Muscle of leg (tissue), 11 donors: ENCODE measurements around the gene PUSL1. TPM values are rescaled to one million over a fixed set of nuclear protein-coding genes. Genes with fewer than 3 reads are reported as not detected.

Experiments
- DNase-seq: peaks from one replicate; pipeline ENCODE4 v3.0.0; 2013
- H3K27ac ChIP-seq: one replicate; pipeline ENCODE4 v1.5.1; 2013; ENCODE audit warnings: mild to moderate bottlenecking, low read length, control low read depth
- H3K27me3 ChIP-seq: one replicate; pipeline ENCODE4 v1.6.1; 2013; ENCODE audit warnings: low read length; ENCODE audit not compliant: control insufficient read depth, insufficient read depth
- H3K36me3 ChIP-seq: one replicate; pipeline ENCODE4 v1.6.1; 2013; ENCODE audit warnings: low read length; ENCODE audit not compliant: control insufficient read depth, insufficient read depth
- H3K4me1 ChIP-seq: one replicate; pipeline ENCODE4 v1.6.1; 2013; ENCODE audit warnings: low read length; ENCODE audit not compliant: control insufficient read depth, insufficient read depth
- H3K4me3 ChIP-seq: one replicate; pipeline ENCODE4 v1.5.1; 2013; ENCODE audit warnings: low read length, control low read depth
- H3K9me3 ChIP-seq: replicated peaks from 2 replicates; pipeline ENCODE4 v1.6.1; 2013; ENCODE audit warnings: low read depth, low read length; ENCODE audit not compliant: control insufficient read depth
- WGBS: methylation state at CpG from one replicate; pipeline ENCODE4 v1.1.5; 2013; ENCODE audit warnings: missing lambda C conversion rate; ENCODE audit not compliant: insufficient coverage; 5-methylcytosine and 5-hydroxymethylcytosine counted together
- polyA plus RNA-seq, 8 donors: library from polyadenylated mRNA; unstranded; fragments of 120-200 nt; gene quantifications; one replicate each; pipeline versions ENCODE4 v1.2.1 to v1.2.3, GENCODE V29; 2013; ENCODE audit warnings: inconsistent platforms in 1 of 8, low replicate concordance in 1 of 8; ENCODE audit not compliant: insufficient read length in 8 of 8, insufficient read depth in 1 of 8
- total RNA-seq: library from RNA; stranded (reverse); fragments of 120-200 nt; gene quantifications from one replicate; pipeline ENCODE4 v1.2.4, GENCODE V29; 2013

Gene PUSL1
- total and polyA plus RNA-seq, 9 donors, result 6.1 to 8.6 (median 7.3) TPM

DNA sequence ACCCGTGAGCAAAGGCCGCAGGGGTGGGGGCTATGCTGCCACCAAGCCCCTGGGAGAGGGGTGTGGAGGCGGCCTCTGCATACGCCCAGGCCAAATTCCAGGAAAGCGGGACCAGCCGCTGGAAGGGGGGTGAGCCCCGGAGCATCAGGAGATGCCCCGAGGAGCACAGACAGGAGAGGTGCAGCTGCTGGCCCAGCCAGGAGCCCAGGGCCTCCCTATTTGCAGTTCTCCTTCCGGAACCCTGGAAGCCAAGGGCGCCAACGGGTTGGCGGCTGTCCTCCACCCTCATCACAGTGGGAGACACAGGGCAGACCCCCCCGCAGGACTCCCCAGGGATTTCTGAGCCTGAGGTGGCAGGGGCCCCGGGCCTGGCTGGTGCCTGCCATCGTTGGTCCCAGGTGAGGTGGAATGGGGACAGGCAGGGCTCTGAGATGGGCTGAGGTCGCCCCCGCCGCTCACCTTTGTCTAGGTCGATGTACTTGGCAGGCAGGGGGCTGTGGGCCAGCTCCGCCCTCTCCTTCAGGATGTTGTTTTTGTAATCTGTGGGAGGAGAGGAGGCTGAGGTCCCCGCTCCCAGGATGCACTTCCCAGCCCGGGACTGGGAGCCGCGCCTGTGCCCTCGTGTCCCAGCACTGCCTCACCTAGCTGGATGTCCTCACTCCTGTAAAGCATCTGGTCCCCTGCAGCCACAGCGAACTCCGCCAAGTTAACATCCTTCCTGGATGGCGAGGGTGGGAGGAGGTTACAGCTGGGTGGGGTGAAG lies 45.2 kb downstream of the PUSL1 start:
- H3K27me3 ChIP-seq, result peaks cover 41% of the 10 kb centered on the region

DNA sequence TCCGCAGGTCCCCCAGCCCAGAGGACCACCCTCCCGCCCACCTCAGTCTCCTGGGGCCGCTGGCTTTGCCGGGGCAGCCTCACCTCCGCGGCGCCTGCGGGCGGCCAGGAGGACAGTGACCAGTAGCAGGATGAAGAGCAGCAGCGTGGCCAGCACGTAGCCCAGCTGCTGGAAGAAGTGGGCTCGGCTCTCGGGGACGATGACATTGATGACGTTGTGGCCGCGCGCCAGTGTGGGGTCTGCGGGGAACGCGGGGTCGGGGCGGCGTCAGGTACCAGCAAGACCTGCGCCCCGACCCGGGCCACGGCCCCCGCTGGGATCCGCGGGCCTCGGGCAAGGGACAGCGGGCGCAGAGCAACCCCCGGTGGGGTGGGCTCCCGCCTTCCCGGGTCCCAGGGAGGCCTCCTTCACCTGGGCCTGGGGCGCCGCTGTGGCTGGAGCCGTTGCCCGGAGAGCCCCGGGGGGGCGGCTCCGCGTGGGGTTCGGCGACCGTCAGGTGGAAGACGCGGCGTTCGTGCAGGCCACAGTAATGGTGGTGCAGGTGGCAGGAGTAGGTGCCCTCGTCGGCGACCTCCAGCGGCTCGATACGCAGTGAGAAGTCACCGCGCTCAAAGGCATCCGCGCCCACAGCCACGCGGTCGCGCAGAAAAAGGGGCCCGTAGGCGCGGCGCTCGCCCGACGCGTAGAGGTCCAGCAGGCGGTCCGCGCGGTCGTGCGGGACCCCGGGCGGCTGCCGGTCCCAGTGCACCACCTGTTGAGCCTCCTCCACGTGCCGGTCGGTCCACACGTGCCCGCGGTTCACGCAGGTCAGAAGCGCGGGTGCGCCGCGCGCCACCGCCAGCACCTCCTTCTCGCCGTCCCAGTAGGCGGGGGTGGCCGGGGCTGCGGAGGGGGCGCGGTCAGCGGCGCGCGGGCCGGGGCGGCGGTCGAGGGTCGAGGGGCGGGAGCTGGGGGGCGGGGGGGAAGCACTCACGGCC lies 46.2 kb downstream of the PUSL1 start:
- 49% methylated on average over 90 of the region's 116 CpGs for WGBS
- H3K4me1 ChIP-seq, result peaks cover 55% of the 10 kb centered on the region
- no peak overlapping the region for H3K4me3 ChIP-seq

More for the DNA sequence above, 45.2 kb downstream of the PUSL1 start:
- no peak for DNase-seq
- peaks cover 45% of the 10 kb centered on the region for H3K4me1 ChIP-seq
- WGBS, result 54% methylated on average over 24 of the region's 28 CpGs
- H3K9me3 ChIP-seq, result no peaks in the 10 kb centered on the region
- H3K4me3 ChIP-seq, result no peak overlapping the region
- peaks cover 21% of the 10 kb centered on the region for H3K36me3 ChIP-seq
- H3K27ac ChIP-seq, result no peak overlapping the region

GRCh38 chr1:1355416-1355815 lies 47.0 kb downstream of the PUSL1 start:
- H3K9me3 ChIP-seq, result no peaks in the 10 kb centered on the region
- peak; percentile 46 for DNase-seq
- peaks cover 21% of the 10 kb centered on the region for H3K36me3 ChIP-seq
- no peak overlapping the region for H3K27ac ChIP-seq
- H3K4me1 ChIP-seq, result peaks cover 64% of the 10 kb centered on the region
- H3K4me3 ChIP-seq, result no peak overlapping the region
- WGBS, result 7% methylated on average over 46 of the region's 52 CpGs
- H3K27me3 ChIP-seq, result peaks cover 41% of the 10 kb centered on the region

More for the DNA sequence above, 46.2 kb downstream of the PUSL1 start:
- Histone ChIP-seq H3K27ac (no peak overlapping the region), H3K36me3 (peaks cover 21% of the 10 kb centered on the region), H3K9me3 (no peaks in the 10 kb centered on the region), H3K27me3 (peaks cover 41% of the 10 kb centered on the region)
- DNase-seq, result no peak

GRCh38 chr1:1356166-1356795 lies 47.9 kb downstream of the PUSL1 start:
- 35% methylated on average over 6 of the region's 8 CpGs for WGBS
- H3K27ac ChIP-seq, result no peak overlapping the region
- H3K27me3 ChIP-seq, result peaks cover 41% of the 10 kb centered on the region

GRCh38 chr1:1356796-1357401 lies 48.5 kb downstream of the PUSL1 start:
- DNase-seq, result no peak
- Histone ChIP-seq H3K27ac (peak overlapping the region; percentile 85), H3K36me3 (peaks cover 21% of the 10 kb centered on the region), H3K27me3 (peaks cover 40% of the 10 kb centered on the region), H3K9me3 (no peaks in the 10 kb centered on the region), H3K4me1 (peaks cover 72% of the 10 kb centered on the region), H3K4me3 (peak overlapping the region; percentile 54)
- WGBS, result 11% methylated on average over 23 of the region's 26 CpGs

More at GRCh38 chr1:1356166-1356795, 47.9 kb downstream of the PUSL1 start:
- Histone ChIP-seq H3K4me3 (peak overlapping the region; percentile 54), H3K36me3 (peaks cover 21% of the 10 kb centered on the region), H3K4me1 (peaks cover 72% of the 10 kb centered on the region), H3K9me3 (no peaks in the 10 kb centered on the region)
- no peak for DNase-seq

- peak overlapping the region; percentile 85 for H3K27ac ChIP-seq
- DNase-seq, result peak; percentile 35
- peaks cover 11% of the 10 kb centered on the region for H3K36me3 ChIP-seq
- no peaks in the 10 kb centered on the region for H3K9me3 ChIP-seq
- peak overlapping the region; percentile 54 for H3K4me3 ChIP-seq
- 3% methylated on average over 17 of the region's 18 CpGs for WGBS
- H3K27me3 ChIP-seq, result peaks cover 29% of the 10 kb centered on the region
- H3K4me1 ChIP-seq, result peaks cover 66% of the 10 kb centered on the region
Measured at GRCh38 chr1:1357871-1358432, 49.6 kb downstream of the PUSL1 start.

GRCh38 chr1:1358433-1359271 lies 50.3 kb downstream of the PUSL1 start, which contains the start of gene MXRA8:
TSS of gene MXRA8 (minus strand) at chr1:1358555. CDS start at chr1:1358504, 51 bp downstream.
- Histone ChIP-seq H3K4me3 (peak within 1 kb of the TSS; percentile 54), H3K9me3 (no peaks in the 10 kb centered on the region), H3K27me3 (peaks cover 22% of the 10 kb centered on the region), H3K4me1 (peaks cover 59% of the 10 kb centered on the region), H3K36me3 (peaks cover 5% of the 10 kb centered on the region), H3K27ac (peak within 1 kb of the TSS; percentile 85)
- peak; percentile 96 for DNase-seq
- WGBS, result 18% methylated on average over 16 of the region's 29 CpGs

DNA sequence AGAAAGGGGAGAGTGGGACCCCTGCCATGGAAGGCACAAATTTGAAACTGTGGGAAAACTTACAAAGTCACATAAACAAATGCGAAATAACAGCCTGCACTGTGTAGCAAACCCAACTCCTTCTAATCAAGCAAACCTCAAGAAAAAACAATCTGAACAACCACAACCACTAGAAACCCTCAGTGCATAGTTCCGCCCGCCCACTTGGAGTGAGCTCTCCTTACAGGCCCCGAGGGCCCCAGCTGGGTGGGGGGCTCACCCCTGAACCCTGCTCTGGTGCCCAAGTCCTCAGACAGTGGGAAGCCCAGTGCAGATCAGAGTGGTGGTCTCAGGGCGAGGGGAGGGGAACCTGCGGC lies 50.9 kb downstream of the PUSL1 start:
- 35% methylated on average over 2 of the region's 6 CpGs for WGBS
- Histone ChIP-seq H3K9me3 (no peaks in the 10 kb centered on the region), H3K4me1 (peaks cover 55% of the 10 kb centered on the region), H3K4me3 (no peak overlapping the region), H3K36me3 (peaks cover under 1% of the 10 kb centered on the region), H3K27me3 (peaks cover 16% of the 10 kb centered on the region), H3K27ac (peak overlapping the region; percentile 85)
- peak; percentile 66 for DNase-seq
